Large intestine (tissue), 3 donors: ENCODE data around the gene SLC19A1. TPM values are rescaled to one million over a fixed set of nuclear protein-coding genes. Genes with fewer than 3 reads are reported as not detected.

ENCODE experiments used
- DNase-seq, 2 donors: peaks; one replicate each; pipeline versions ENCODE4 v3.0.0 to v3.0.0-alpha.2; 2013
- H3K27ac ChIP-seq: one replicate; pipeline ENCODE4 v1.5.1; 2013; ENCODE audit warnings: low read length
- H3K27me3 ChIP-seq: 2 replicates; pipeline ENCODE4 v1.6.1; 2013; ENCODE audit warnings: low read length; ENCODE audit not compliant: control insufficient read depth, insufficient read depth
- H3K36me3 ChIP-seq: 2 replicates; pipeline ENCODE4 v1.6.1; 2013; ENCODE audit warnings: low read length; ENCODE audit not compliant: control insufficient read depth, insufficient read depth
- H3K4me1 ChIP-seq: one replicate; pipeline ENCODE4 v1.6.1; 2013; ENCODE audit warnings: low read length; ENCODE audit not compliant: control insufficient read depth, insufficient read depth
- H3K4me3 ChIP-seq: one replicate; pipeline ENCODE4 v1.5.1; 2013; ENCODE audit warnings: low read length
- H3K9me3 ChIP-seq: one replicate; pipeline ENCODE4 v1.6.1; 2013; ENCODE audit warnings: mild to moderate bottlenecking, low read depth, low read length, moderate library complexity; ENCODE audit not compliant: control insufficient read depth
- WGBS: methylation state at CpG from one replicate; pipeline ENCODE4 v1.1.5; 2013; ENCODE audit warnings: low lambda C conversion rate; ENCODE audit not compliant: insufficient coverage; 5-methylcytosine and 5-hydroxymethylcytosine counted together
- polyA plus RNA-seq: library from polyadenylated mRNA; unstranded; fragments of 120-200 nt; gene quantifications from one replicate; pipeline ENCODE4 v1.2.1, GENCODE V29; 2013

SLC19A1 gene
- polyA plus RNA-seq, 1 donor: 22.1 TPM

- no peaks in the 10 kb centered on the region for H3K9me3 ChIP-seq
- no CpG with 5 or more reads among the region's 27 CpGs for WGBS
- H3K4me3 ChIP-seq: no peak overlapping the region
- no peaks in the 10 kb centered on the region for H3K36me3 ChIP-seq
- H3K4me1 ChIP-seq: no peaks in the 10 kb centered on the region
- no peak overlapping the region for H3K27ac ChIP-seq
- no peaks in the 10 kb centered on the region for H3K27me3 ChIP-seq
- no peak for DNase-seq
These were observed 47.9 kb downstream of the SLC19A1 start for GRCh38 chr21:45494135-45494850.

GRCh38 chr21:45493401-45494001, 48.7 kb downstream of the SLC19A1 start:
- Histone ChIP-seq H3K27ac (no peak overlapping the region), H3K9me3 (no peaks in the 10 kb centered on the region), H3K27me3 (no peaks in the 10 kb centered on the region), H3K36me3 (no peaks in the 10 kb centered on the region), H3K4me1 (no peaks in the 10 kb centered on the region), H3K4me3 (no peak overlapping the region)
- WGBS: no CpG with 5 or more reads among the region's 21 CpGs
- no peak for DNase-seq

GRCh38 chr21:45492765-45493164, 49.5 kb downstream of the SLC19A1 start:
- Histone ChIP-seq H3K36me3 (no peaks in the 10 kb centered on the region), H3K4me1 (no peaks in the 10 kb centered on the region), H3K27ac (no peak overlapping the region), H3K9me3 (no peaks in the 10 kb centered on the region), H3K27me3 (no peaks in the 10 kb centered on the region), H3K4me3 (no peak overlapping the region)
- DNase-seq: no peak
- no CpG with 5 or more reads among the region's 20 CpGs for WGBS

- Histone ChIP-seq H3K4me1 (no peaks in the 10 kb centered on the region), H3K9me3 (no peaks in the 10 kb centered on the region), H3K36me3 (no peaks in the 10 kb centered on the region), H3K27ac (no peak overlapping the region), H3K4me3 (no peak overlapping the region), H3K27me3 (no peaks in the 10 kb centered on the region)
- no CpG with 5 or more reads among the region's 9 CpGs for WGBS
- no peak for DNase-seq
These were observed 50.6 kb downstream of the SLC19A1 start for GRCh38 chr21:45491623-45492022.

- H3K9me3 ChIP-seq: no peaks in the 10 kb centered on the region
- no peaks in the 10 kb centered on the region for H3K27me3 ChIP-seq
- no CpG with 5 or more reads among the region's 20 CpGs for WGBS
- H3K4me1 ChIP-seq: no peaks in the 10 kb centered on the region
- DNase-seq: no peak
- no peak overlapping the region for H3K4me3 ChIP-seq
- H3K27ac ChIP-seq: no peak overlapping the region
- no peaks in the 10 kb centered on the region for H3K36me3 ChIP-seq
These were observed 51.2 kb downstream of the SLC19A1 start for GRCh38 chr21:45491056-45491455.

GRCh38 chr21:45490049-45490731, 52.0 kb downstream of the SLC19A1 start:
- WGBS: 93% methylated on average over 3 of the region's 29 CpGs
- H3K27ac ChIP-seq: no peak overlapping the region
- DNase-seq: no peak

GRCh38 chr21:45489722-45489982, 52.6 kb downstream of the SLC19A1 start:
- no CpG with 5 or more reads among the region's 9 CpGs for WGBS
- Histone ChIP-seq H3K4me3 (no peak overlapping the region), H3K27ac (no peak overlapping the region), H3K9me3 (no peaks in the 10 kb centered on the region), H3K36me3 (no peaks in the 10 kb centered on the region), H3K4me1 (no peaks in the 10 kb centered on the region), H3K27me3 (no peaks in the 10 kb centered on the region)
- no peak for DNase-seq

More at GRCh38 chr21:45490049-45490731, 52.0 kb downstream of the SLC19A1 start:
- no peaks in the 10 kb centered on the region for H3K4me1 ChIP-seq
- no peaks in the 10 kb centered on the region for H3K27me3 ChIP-seq
- H3K36me3 ChIP-seq: no peaks in the 10 kb centered on the region
- no peak overlapping the region for H3K4me3 ChIP-seq
- no peaks in the 10 kb centered on the region for H3K9me3 ChIP-seq

GRCh38 chr21:45488931-45489721, 53.1 kb downstream of the SLC19A1 start:
- no CpG with 5 or more reads among the region's 36 CpGs for WGBS
- Histone ChIP-seq H3K27me3 (no peaks in the 10 kb centered on the region), H3K9me3 (no peaks in the 10 kb centered on the region), H3K4me3 (no peak overlapping the region), H3K36me3 (no peaks in the 10 kb centered on the region), H3K4me1 (no peaks in the 10 kb centered on the region), H3K27ac (no peak overlapping the region)
- DNase-seq: no peak

- Histone ChIP-seq H3K27ac (no peak overlapping the region), H3K9me3 (no peaks in the 10 kb centered on the region), H3K4me3 (no peak overlapping the region), H3K36me3 (no peaks in the 10 kb centered on the region), H3K4me1 (no peaks in the 10 kb centered on the region), H3K27me3 (no peaks in the 10 kb centered on the region)
- 87% methylated on average over 4 of the region's 18 CpGs for WGBS
- DNase-seq: no peak
These were observed 54.2 kb downstream of the SLC19A1 start for GRCh38 chr21:45487891-45488600.
